Stomach smooth muscle (tissue), 2 donors: ENCODE measurements around the gene TGFBR1.
"Not testable (repeated sequence)": the region's sequence is repeated elsewhere in the genome, so short reads cannot be mapped to it uniquely, and the experiment has no call there.

Experiments used
- H3K27ac ChIP-seq: one replicate; pipeline ENCODE4 v1.7.0; 2013; ENCODE audit warnings: mild to moderate bottlenecking, low read length, inconsistent platforms
- H3K27me3 ChIP-seq, 2 donors: one replicate each; pipeline ENCODE4 v1.7.0; 2013; ENCODE audit warnings: low read length in 2 of 2; ENCODE audit not compliant: insufficient read depth in 2 of 2, control insufficient read depth in 1 of 2
- H3K36me3 ChIP-seq, 2 donors: one replicate each; pipeline ENCODE4 v1.7.0; 2013; ENCODE audit warnings: low read length in 2 of 2; ENCODE audit not compliant: control insufficient read depth in 2 of 2, insufficient read depth in 2 of 2
- H3K4me1 ChIP-seq: one replicate; pipeline ENCODE4 v1.7.0; 2013; ENCODE audit warnings: low read length; ENCODE audit not compliant: control insufficient read depth, insufficient read depth
- H3K4me3 ChIP-seq, 2 donors: one replicate each; pipeline ENCODE4 v1.7.0; 2013; ENCODE audit warnings: low read length in 2 of 2
- H3K9ac ChIP-seq, 2 donors: one replicate each; pipeline ENCODE4 v1.7.0; 2013; ENCODE audit warnings: low read length in 2 of 2, mild to moderate bottlenecking in 1 of 2
- H3K9me3 ChIP-seq, 2 donors: one replicate each; pipeline ENCODE4 v1.7.0; 2013; ENCODE audit warnings: low read length in 2 of 2; ENCODE audit not compliant: control insufficient read depth in 2 of 2
- donor health status: healthy.
- donor health status: Pancreatic carcinoma.

TGFBR1 gene

GRCh38 chr9:99095565-99095964 lies 9.3 kb upstream of the TGFBR1 start:
- Histone ChIP-seq H3K27me3 (no peaks in the 10 kb centered on the region), H3K9ac (no peak overlapping the region)

GRCh38 chr9:99096409-99096808 lies 8.5 kb upstream of the TGFBR1 start:
- Histone ChIP-seq H3K9me3 (no peaks in the 10 kb centered on the region), H3K27me3 (no peaks in the 10 kb centered on the region), H3K9ac (no peak overlapping the region), H3K36me3 (no peaks in the 10 kb centered on the region), H3K27ac (no peak overlapping the region), H3K4me3 (no peak overlapping the region), H3K4me1 (no peaks in the 10 kb centered on the region)

More at GRCh38 chr9:99095565-99095964, 9.3 kb upstream of the TGFBR1 start:
- Histone ChIP-seq H3K36me3 (no peaks in the 10 kb centered on the region), H3K4me1 (no peaks in the 10 kb centered on the region), H3K9me3 (no peaks in the 10 kb centered on the region), H3K4me3 (no peak overlapping the region), H3K27ac (no peak overlapping the region)

- not testable (repeated sequence) for H3K36me3 ChIP-seq, H3K9ac ChIP-seq, H3K4me1 ChIP-seq, H3K9me3 ChIP-seq, H3K27me3 ChIP-seq, H3K27ac ChIP-seq, H3K4me3 ChIP-seq
Observed at GRCh38 chr9:99099806-99100585, 4.9 kb upstream of the TGFBR1 start.

- Histone ChIP-seq H3K4me1 (peaks cover 6% of the 10 kb centered on the region), H3K9me3 (no peaks in the 10 kb centered on the region), H3K4me3 (no peak overlapping the region), H3K27ac (no peak overlapping the region), H3K9ac (no peak overlapping the region), H3K27me3 (no peaks in the 10 kb centered on the region), H3K36me3 (no peaks in the 10 kb centered on the region)
Observed at GRCh38 chr9:99101271-99101670, 3.6 kb upstream of the TGFBR1 start.

GRCh38 chr9:99101812-99102211 lies 3.1 kb upstream of the TGFBR1 start:
- peaks cover 10% of the 10 kb centered on the region for H3K4me1 ChIP-seq
- no peaks in the 10 kb centered on the region for H3K9me3 ChIP-seq
- no peaks in the 10 kb centered on the region for H3K36me3 ChIP-seq
- no peak overlapping the region for H3K4me3 ChIP-seq
- peak overlapping the region; percentile 19 for H3K27ac ChIP-seq
- H3K27me3 ChIP-seq, result no peaks in the 10 kb centered on the region
- no peak overlapping the region for H3K9ac ChIP-seq

- Histone ChIP-seq H3K27me3 (no peaks in the 10 kb centered on the region), H3K27ac (peak overlapping the region; percentile 92), H3K4me3 (peak overlapping the region; percentile 65 to 81), H3K9ac (peak overlapping the region; percentile 78 to 90), H3K4me1 (peaks cover 15% of the 10 kb centered on the region), H3K9me3 (no peaks in the 10 kb centered on the region), H3K36me3 (no peaks in the 10 kb centered on the region)
Observed at GRCh38 chr9:99103054-99103895, 1.6 kb upstream of the TGFBR1 start.

GRCh38 chr9:99103901-99104458 lies 933 bp upstream of the TGFBR1 start:
- H3K4me1 ChIP-seq, result peaks cover 15% of the 10 kb centered on the region
- H3K9me3 ChIP-seq, result no peaks in the 10 kb centered on the region
- no peaks in the 10 kb centered on the region for H3K36me3 ChIP-seq
- H3K4me3 ChIP-seq, result peak overlapping the region; percentile 65 to 81
- no peaks in the 10 kb centered on the region for H3K27me3 ChIP-seq
- H3K27ac ChIP-seq, result peak overlapping the region; percentile 92
- peak overlapping the region; percentile 78 to 90 for H3K9ac ChIP-seq

- H3K4me1 ChIP-seq, result peaks cover 15% of the 10 kb centered on the region
Observed at GRCh38 chr9:99105152-99106043, 485 bp downstream of the TGFBR1 start.

GRCh38 chr9:99106044-99106375 lies 1.1 kb downstream of the TGFBR1 start:
- no peaks in the 10 kb centered on the region for H3K27me3 ChIP-seq
- no peaks in the 10 kb centered on the region for H3K36me3 ChIP-seq
- H3K4me3 ChIP-seq, result peak overlapping the region; percentile 80 to 82
- H3K9ac ChIP-seq, result peak overlapping the region; percentile 76 to 81
- H3K9me3 ChIP-seq, result no peaks in the 10 kb centered on the region
- H3K4me1 ChIP-seq, result peaks cover 15% of the 10 kb centered on the region
- peak overlapping the region; percentile 63 for H3K27ac ChIP-seq

More at GRCh38 chr9:99105152-99106043, 485 bp downstream of the TGFBR1 start:
- H3K27ac ChIP-seq, result peak overlapping the region; percentile 92
- H3K36me3 ChIP-seq, result no peaks in the 10 kb centered on the region
- H3K9ac ChIP-seq, result peak overlapping the region; percentile 76 to 81
- no peaks in the 10 kb centered on the region for H3K27me3 ChIP-seq
- H3K4me3 ChIP-seq, result peak overlapping the region; percentile 80 to 82
- H3K9me3 ChIP-seq, result no peaks in the 10 kb centered on the region

GRCh38 chr9:99107421-99107820 lies 2.5 kb downstream of the TGFBR1 start:
- H3K4me1 ChIP-seq, result peaks cover 15% of the 10 kb centered on the region
- no peaks in the 10 kb centered on the region for H3K36me3 ChIP-seq
- H3K9me3 ChIP-seq, result no peaks in the 10 kb centered on the region
- H3K27ac ChIP-seq, result no peak overlapping the region
- peak overlapping the region; percentile 2 to 82 for H3K4me3 ChIP-seq
- H3K9ac ChIP-seq, result no peak overlapping the region
- H3K27me3 ChIP-seq, result no peaks in the 10 kb centered on the region
